Tibial nerve (tissue), 3 donors: ENCODE data around the gene IGF2R.

Experiments
- POLR2A ChIP-seq, 2 donors: fragments of 450-650 bp; IDR thresholded peaks; one replicate each; pipeline ENCODE4 v1.6.1; 2017; ENCODE audit warnings: antibody characterized with exemption in 2 of 2, mild to moderate bottlenecking in 2 of 2, moderate library complexity in 2 of 2
- TF ChIP-seq, protein P1 (sequence below), 5 experiments: fragments of 200-600 bp in 3 of 5; fragments of 450-650 bp in 2 of 5; sonication (generic) in 3 of 5; IDR thresholded peaks; one replicate each; pipeline ENCODE4 v1.5.1; 2016 to 2019; ENCODE audit warnings: antibody characterized with exemption in 5 of 5, mild to moderate bottlenecking in 3 of 5, moderate library complexity in 2 of 5

DNA sequence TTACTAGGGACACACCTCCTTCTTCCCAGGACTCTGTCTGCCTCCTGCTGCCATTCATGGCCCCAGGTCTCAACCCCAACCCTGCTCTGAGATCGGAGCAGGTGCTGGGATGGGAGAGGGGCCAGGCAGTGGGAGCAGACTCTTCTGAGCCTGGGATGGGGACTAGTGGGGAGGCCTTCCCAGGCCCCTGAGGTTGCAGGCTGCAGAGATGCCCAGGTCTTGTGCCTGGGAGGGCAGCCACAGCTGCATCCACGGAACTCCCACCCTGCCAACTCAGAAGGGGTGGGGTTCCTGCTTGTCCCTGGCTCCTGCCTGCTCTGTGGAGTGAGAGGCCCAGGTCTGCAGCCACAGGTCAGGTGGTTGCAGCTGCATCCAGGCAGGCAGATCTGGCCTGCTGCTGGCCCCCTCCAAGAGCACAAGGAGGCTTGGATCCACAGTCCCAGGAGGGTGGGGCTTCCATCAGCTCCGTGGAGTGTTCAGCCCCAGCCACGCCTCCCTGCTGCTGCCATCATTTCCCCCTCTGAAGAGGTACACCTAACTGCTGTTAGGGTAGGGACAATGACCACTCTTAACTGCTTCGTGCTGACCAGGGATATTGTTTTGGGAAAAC lies 149.8 kb downstream of the IGF2R start:
- no peak for TF ChIP-seq POLR2A (IDR thresholded peaks at IDR 0.05)
- TF ChIP-seq, protein P1, sequence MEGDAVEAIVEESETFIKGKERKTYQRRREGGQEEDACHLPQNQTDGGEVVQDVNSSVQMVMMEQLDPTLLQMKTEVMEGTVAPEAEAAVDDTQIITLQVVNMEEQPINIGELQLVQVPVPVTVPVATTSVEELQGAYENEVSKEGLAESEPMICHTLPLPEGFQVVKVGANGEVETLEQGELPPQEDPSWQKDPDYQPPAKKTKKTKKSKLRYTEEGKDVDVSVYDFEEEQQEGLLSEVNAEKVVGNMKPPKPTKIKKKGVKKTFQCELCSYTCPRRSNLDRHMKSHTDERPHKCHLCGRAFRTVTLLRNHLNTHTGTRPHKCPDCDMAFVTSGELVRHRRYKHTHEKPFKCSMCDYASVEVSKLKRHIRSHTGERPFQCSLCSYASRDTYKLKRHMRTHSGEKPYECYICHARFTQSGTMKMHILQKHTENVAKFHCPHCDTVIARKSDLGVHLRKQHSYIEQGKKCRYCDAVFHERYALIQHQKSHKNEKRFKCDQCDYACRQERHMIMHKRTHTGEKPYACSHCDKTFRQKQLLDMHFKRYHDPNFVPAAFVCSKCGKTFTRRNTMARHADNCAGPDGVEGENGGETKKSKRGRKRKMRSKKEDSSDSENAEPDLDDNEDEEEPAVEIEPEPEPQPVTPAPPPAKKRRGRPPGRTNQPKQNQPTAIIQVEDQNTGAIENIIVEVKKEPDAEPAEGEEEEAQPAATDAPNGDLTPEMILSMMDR (IDR thresholded peaks at IDR 0.05), result no peak
